SK-N-MC (cell line): ENCODE results near the gene MTERF2.

ENCODE experiments used
- DNase-seq: peaks from one replicate; pipeline ENCODE4 v3.0.0-alpha.2; 2011; ENCODE audit warnings: low read depth, low spot score
- H3K27ac ChIP-seq: fragments of 200-600 bp; sonication (generic); 2 replicates; pipeline ENCODE4 v1.5.1; 2016; ENCODE audit warnings: mixed run types
- H3K36me3 ChIP-seq: fragments of 200-600 bp; sonication (generic); 2 replicates; pipeline ENCODE4 v1.6.1; 2017; ENCODE audit warnings: antibody characterized with exemption, low read length, mixed read lengths; ENCODE audit not compliant: insufficient read depth
- H3K4me3 ChIP-seq: fragments of 200-600 bp; sonication (generic); 2 replicates; pipeline ENCODE4 v1.5.1; 2016
- H3K9ac ChIP-seq: fragments of 200-600 bp; sonication (generic); 2 replicates; pipeline ENCODE4 v1.8.0; 2017; ENCODE audit warnings: mixed run types, mixed read lengths; ENCODE audit not compliant: insufficient read length
- H3K9me3 ChIP-seq: fragments of 200-600 bp; sonication (generic); 2 replicates; pipeline ENCODE4 v1.6.1; 2017; ENCODE audit warnings: low read depth, mild to moderate bottlenecking, antibody characterized with exemption, low read length, moderate library complexity, mixed read lengths
- EZH2 ChIP-seq: fragments of 200-600 bp; sonication (generic); IDR thresholded peaks from one replicate; pipeline ENCODE4 v1.6.1; 2017; ENCODE audit warnings: antibody characterized with exemption
- FOXP2 ChIP-seq: optimal IDR thresholded peaks from 2 replicates; pipeline ENCODE3; 2011; ENCODE audit warnings: mild to moderate bottlenecking, moderate library complexity; ENCODE audit not compliant: insufficient read depth; ENCODE audit errors: extremely low read length, control extremely low read depth
- POLR2AphosphoS5 ChIP-seq: IDR thresholded peaks from 2 replicates; pipeline ENCODE4 v1.6.1; 2012; ENCODE audit warnings: mild to moderate bottlenecking, low read depth, low read length, borderline replicate concordance

Gene MTERF2

DNA sequence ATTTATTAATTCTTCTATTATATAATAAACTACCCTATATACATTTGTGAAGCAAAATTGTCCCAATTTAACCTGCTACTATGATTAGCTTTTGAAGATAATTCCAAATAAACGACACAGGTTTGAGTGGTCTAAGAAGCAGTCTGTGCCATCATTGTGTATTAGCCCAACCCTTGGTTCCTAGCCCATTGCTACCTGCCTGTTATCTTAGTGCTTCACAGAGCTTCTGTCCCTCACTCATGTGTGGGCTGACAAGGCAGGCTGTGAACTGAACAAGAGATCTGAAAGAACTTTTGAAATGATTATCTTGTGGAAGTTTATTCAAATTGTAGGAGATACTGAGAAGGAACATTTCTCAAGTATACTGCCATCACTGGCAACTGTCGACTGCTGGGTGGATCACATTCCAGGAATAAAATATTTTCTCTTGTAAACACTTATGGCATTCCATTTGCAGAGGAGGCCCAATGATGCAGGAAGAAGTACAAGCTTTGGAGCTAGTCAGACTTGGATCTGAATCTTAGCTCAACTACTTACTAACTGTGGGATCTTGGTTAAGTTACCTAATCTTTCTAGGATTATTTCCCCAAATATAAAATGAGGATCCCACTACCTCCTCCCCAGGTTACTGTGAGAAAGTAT is 7.8 kb upstream of the MTERF2 start:
- Histone ChIP-seq H3K9ac (no peak overlapping the region), H3K27ac (no peak overlapping the region), H3K36me3 (no peaks in the 10 kb centered on the region; the same call in 1 of the 2 replicates), H3K4me3 (no peak overlapping the region), H3K9me3 (no peaks in the 10 kb centered on the region)
- DNase-seq: no peak
- no peak for TF ChIP-seq EZH2
- no peak for TF ChIP-seq FOXP2
- TF ChIP-seq POLR2AphosphoS5: no peak

DNA sequence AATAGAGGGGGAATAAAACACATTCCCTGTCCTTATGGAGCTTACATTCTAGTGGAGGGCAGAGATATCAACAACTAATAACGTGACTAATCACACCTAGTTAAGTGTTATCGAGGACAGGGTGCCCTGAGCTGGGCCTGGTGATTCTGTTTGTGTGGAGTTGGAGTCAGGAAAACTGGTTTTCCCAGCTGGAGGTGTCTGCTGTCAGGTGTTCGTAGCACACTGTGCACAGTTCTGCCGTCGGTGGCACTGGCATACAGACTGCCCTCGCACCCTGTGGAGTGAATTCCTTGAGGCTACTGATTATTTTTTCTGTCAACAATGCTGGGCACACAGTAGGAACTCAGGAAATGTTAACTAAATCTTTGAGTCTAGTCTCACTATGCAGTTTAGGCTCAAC is 900 bp upstream of the MTERF2 start:
- Histone ChIP-seq H3K4me3 (no peak overlapping the region), H3K36me3 (peaks cover 19% of the 10 kb centered on the region; the same call in 1 of the 2 replicates), H3K9ac (no peak overlapping the region), H3K9me3 (no peaks in the 10 kb centered on the region), H3K27ac (no peak overlapping the region)
- TF ChIP-seq POLR2AphosphoS5: no peak
- TF ChIP-seq FOXP2: no peak
- TF ChIP-seq EZH2: no peak
- no peak for DNase-seq

DNA sequence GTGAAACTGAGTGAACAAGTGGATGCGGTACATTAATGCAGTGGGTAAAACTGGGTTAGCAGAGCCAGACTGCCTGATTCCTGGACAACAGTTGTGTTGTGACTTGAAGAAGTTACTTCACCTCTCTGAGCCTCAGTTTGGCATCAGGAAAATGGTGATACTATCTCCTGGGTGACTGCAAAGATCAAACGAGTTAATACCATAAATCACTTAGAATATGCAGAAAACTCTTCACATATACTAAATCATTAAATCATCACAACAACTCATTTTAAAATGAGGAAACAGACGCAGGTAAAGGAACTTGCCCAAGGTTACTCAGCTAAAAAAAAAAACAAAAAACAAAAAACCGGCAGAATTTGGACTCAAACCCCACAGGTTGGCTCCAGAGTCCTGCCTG is 811 bp downstream of the MTERF2 start:
- no peak overlapping the region for H3K27ac ChIP-seq
- H3K9ac ChIP-seq: peak overlapping the region; percentile 94
- peaks cover 19% of the 10 kb centered on the region; the same call in 1 of the 2 replicates for H3K36me3 ChIP-seq
- DNase-seq: no peak
- H3K4me3 ChIP-seq: peak overlapping the region; percentile 99
- no peaks in the 10 kb centered on the region for H3K9me3 ChIP-seq
- TF ChIP-seq POLR2AphosphoS5: no peak
- TF ChIP-seq EZH2: no peak
- no peak for TF ChIP-seq FOXP2

- Histone ChIP-seq H3K9me3 (no peaks in the 10 kb centered on the region), H3K27ac (no peak overlapping the region), H3K4me3 (peak overlapping the region; percentile 99), H3K36me3 (peaks cover 19% of the 10 kb centered on the region; the same call in 1 of the 2 replicates), H3K9ac (no peak overlapping the region)
- TF ChIP-seq POLR2AphosphoS5 (no peak), FOXP2 (no peak), EZH2 (no peak)
- no peak for DNase-seq
Observed at GRCh38 chr12:106985479-106985878, 1.5 kb downstream of the MTERF2 start.

DNA sequence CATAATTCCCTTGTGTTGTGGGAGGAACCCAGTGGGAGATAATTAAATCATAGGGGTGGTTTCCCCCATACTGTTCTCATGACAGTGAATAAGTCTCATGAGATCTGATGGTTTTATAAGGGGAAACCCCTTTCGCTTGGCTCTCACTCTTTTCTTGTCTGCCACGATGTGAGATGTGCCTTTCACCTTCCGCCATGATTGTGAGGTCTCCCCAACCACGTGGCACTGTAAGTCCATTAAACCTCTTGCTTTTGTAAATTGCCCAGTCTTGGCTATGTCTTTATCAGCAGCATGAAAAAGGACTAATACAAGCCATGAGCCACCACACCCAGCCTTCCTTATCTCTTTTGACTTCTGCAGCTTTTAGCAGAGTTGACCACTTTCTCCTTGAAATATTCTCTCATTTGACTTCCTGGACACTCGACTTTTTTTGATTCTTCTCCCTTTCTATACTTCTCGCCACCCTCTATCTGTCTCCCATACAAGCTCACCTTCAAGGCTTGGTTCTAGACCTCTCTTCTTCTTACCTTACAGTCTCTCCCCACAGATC is 2.3 kb downstream of the MTERF2 start:
- Histone ChIP-seq H3K9me3 (no peaks in the 10 kb centered on the region), H3K27ac (no peak overlapping the region), H3K9ac (no peak overlapping the region), H3K4me3 (no peak overlapping the region), H3K36me3 (peaks cover 19% of the 10 kb centered on the region; the same call in 1 of the 2 replicates)
- no peak for TF ChIP-seq EZH2
- no peak for TF ChIP-seq POLR2AphosphoS5
- no peak for TF ChIP-seq FOXP2
- no peak for DNase-seq

- Histone ChIP-seq H3K4me3 (no peak overlapping the region), H3K36me3 (peaks cover 19% of the 10 kb centered on the region; the same call in 1 of the 2 replicates), H3K9me3 (no peaks in the 10 kb centered on the region), H3K27ac (no peak overlapping the region), H3K9ac (no peak overlapping the region)
- TF ChIP-seq EZH2: no peak
- TF ChIP-seq POLR2AphosphoS5: no peak
- TF ChIP-seq FOXP2: no peak
- no peak for DNase-seq
Observed at GRCh38 chr12:106982229-106982628, 4.7 kb downstream of the MTERF2 start.

- no peak overlapping the region for H3K9ac ChIP-seq
- TF ChIP-seq FOXP2 (no peak), EZH2 (no peak), POLR2AphosphoS5 (no peak)
- H3K36me3 ChIP-seq: peaks cover 19% of the 10 kb centered on the region; the same call in 1 of the 2 replicates
- H3K4me3 ChIP-seq: no peak overlapping the region
- H3K9me3 ChIP-seq: no peaks in the 10 kb centered on the region
- DNase-seq: no peak
- no peak overlapping the region for H3K27ac ChIP-seq
Observed at GRCh38 chr12:106981788-106982187, 5.2 kb downstream of the MTERF2 start.

GRCh38 chr12:106980944-106981343 is 6.0 kb downstream of the MTERF2 start:
- no peak for TF ChIP-seq FOXP2
- no peak for TF ChIP-seq EZH2
- TF ChIP-seq POLR2AphosphoS5: no peak
- Histone ChIP-seq H3K4me3 (no peak overlapping the region), H3K27ac (peak overlapping the region; percentile 2), H3K9me3 (no peaks in the 10 kb centered on the region), H3K36me3 (peaks cover 24% of the 10 kb centered on the region; the same call in 1 of the 2 replicates), H3K9ac (no peak overlapping the region)
- no peak for DNase-seq
